Ovary (tissue), 9 donors: ENCODE measurements around the gene TMPRSS3. TPM values are rescaled to one million over a fixed set of nuclear protein-coding genes. Genes with fewer than 3 reads are reported as not detected.

ENCODE experiments used
- DNase-seq, 5 donors: peaks; one replicate each; pipeline ENCODE4 v3.0.0-alpha.2; 2019 to 2020
- H3K27ac ChIP-seq, 2 donors: fragments of 200-600 bp; one replicate each; pipeline versions ENCODE4 v1.5.1 to v1.8.0; 2019 to 2022
- H3K27me3 ChIP-seq: fragments of 200-600 bp; one replicate; pipeline ENCODE4 v1.8.0; 2022
- H3K36me3 ChIP-seq: fragments of 200-600 bp; sonication (generic); one replicate; pipeline ENCODE4 v1.5.1; 2019
- H3K4me1 ChIP-seq: one replicate; pipeline ENCODE4 v1.8.1; 2013; ENCODE audit warnings: mild to moderate bottlenecking, moderate library complexity; ENCODE audit not compliant: insufficient read depth
- H3K4me3 ChIP-seq: fragments of 200-600 bp; sonication (generic); one replicate; pipeline ENCODE4 v1.5.1; 2017
- H3K9me3 ChIP-seq, 2 donors: fragments of 200-600 bp in 1 of 2; sonication (generic) in 1 of 2; one replicate each; pipeline versions ENCODE4 v1.5.1 to v1.8.1; 2013 to 2019; ENCODE audit warnings: mild to moderate bottlenecking in 1 of 2, moderate library complexity in 1 of 2
- CTCF ChIP-seq, 3 donors: fragments of 450-650 bp in 2 of 3; fragments of 200-600 bp in 1 of 3; IDR thresholded peaks; one replicate each; pipeline versions ENCODE4 v1.5.1 to v1.8.0; 2016 to 2022; ENCODE audit warnings: antibody characterized with exemption in 3 of 3, mild to moderate bottlenecking in 1 of 3
- EP300 ChIP-seq: sonication (generic); formaldehyde crosslinking; IDR thresholded peaks from one replicate; pipeline ENCODE4 v1.6.1; 2017; ENCODE audit warnings: antibody characterized with exemption
- POLR2A ChIP-seq: fragments of 450-650 bp; IDR thresholded peaks from one replicate; pipeline ENCODE4 v1.6.1; 2017; ENCODE audit warnings: antibody characterized with exemption, mild to moderate bottlenecking, moderate library complexity
- WGBS, 3 donors: extraction: QIAGEN DNeasy Blood & Tissue Kit in 1 of 3; methylation state at CpG; one replicate each; pipeline versions ENCODE4 v1.1.5 to v1.1.7; 2013 to 2017; 5-methylcytosine and 5-hydroxymethylcytosine counted together
- intact Hi-C, 4 donors: fragments of 100-400 bp; cut with DNase I; formaldehyde crosslinking; loops; one replicate each; pipeline versions ENCODE4 v1.11.0 to v1.15.1; 2022 to 2023
- polyA plus RNA-seq, 2 donors: library from polyadenylated mRNA; stranded (reverse); fragments of 200-250 nt in 1 of 2; fragments of 350-450 nt in 1 of 2; fragmentation: Illumina TruSeq in 1 of 2; extraction: RNeasy Lipid Tissue Mini Kit (QIAGEN cat#74804) in 1 of 2; gene quantifications; one replicate each; pipeline ENCODE4 v1.2.3, GENCODE V29; 2013 to 2014
- total RNA-seq, 7 donors: library from RNA; depleted of rRNA in 2 of 7; stranded (reverse); fragments of >200 nt in 2 of 7; fragmentation: NEBNext Ultra II Directional in 3 of 7; extraction: Animal tissue kit (Norgen Biotek cat#: 25700) in 3 of 7; gene quantifications; one replicate each; pipeline versions ENCODE4 v1.1.0 to v1.2.4, GENCODE V29; 2016 to 2023
- donor health status: DM: no; HTN: no; CAD: no; lungs with moderate emphysema.
- donor health status: DM: no; HTN: no; CAD: no.
- donor health status: Bipolar disorder and iron deficiency.
- donor health status: DM: yes; HTN: yes; CAD: no.
- donor health status: DM: no; HTN: no; CAD: no.
- donor health status: DM: yes; HTN: yes; CAD: no.

TMPRSS3 gene
- total and polyA plus RNA-seq, 9 donors, result 0.07 to 28.6 (median 1.4) TPM; not detected in 2

- TF ChIP-seq EP300 (no peak), POLR2A (no peak), CTCF (IDR thresholded peaks at IDR 0.05) (no peak)
- no peaks in the 10 kb centered on the region for H3K9me3 ChIP-seq
- no peaks in the 10 kb centered on the region for H3K36me3 ChIP-seq
- H3K4me1 ChIP-seq, result no peaks in the 10 kb centered on the region
- H3K27me3 ChIP-seq, result no peaks in the 10 kb centered on the region
- H3K4me3 ChIP-seq, result no peak overlapping the region
- DNase-seq, result no peak
- WGBS, 3 donors, result 5 to 8% (median 8%) methylated on average over 10 of the region's 10 CpGs
- intact Hi-C loops, result no loop called here
- H3K27ac ChIP-seq, result no peak overlapping the region
Measured at GRCh38 chr21:42336054-42336453, 59.8 kb downstream of the TMPRSS3 start.

- TF ChIP-seq CTCF (IDR thresholded peaks at IDR 0.05) (no peak), EP300 (no peak), POLR2A (no peak)
- Histone ChIP-seq H3K27ac (no peak overlapping the region), H3K9me3 (peaks cover 0 to 5% of the 10 kb centered on the region in 2 donors), H3K4me3 (no peak overlapping the region), H3K4me1 (no peaks in the 10 kb centered on the region), H3K27me3 (no peaks in the 10 kb centered on the region), H3K36me3 (no peaks in the 10 kb centered on the region)
- WGBS, 3 donors, result 48 to 73% (median 68%) methylated on average over 5 of the region's 5 CpGs
- DNase-seq, result no peak
- intact Hi-C loops, result no loop called here
Measured at GRCh38 chr21:42332557-42333317, 63.1 kb downstream of the TMPRSS3 start.

GRCh38 chr21:42331660-42332059 lies 64.2 kb downstream of the TMPRSS3 start:
- no peak overlapping the region for H3K27ac ChIP-seq
- intact Hi-C loops, result no loop called here
- H3K27me3 ChIP-seq, result no peaks in the 10 kb centered on the region
- H3K4me1 ChIP-seq, result no peaks in the 10 kb centered on the region
- peaks cover 0 to 5% of the 10 kb centered on the region in 2 donors for H3K9me3 ChIP-seq
- DNase-seq, result no peak
- TF ChIP-seq EP300 (no peak), POLR2A (no peak), CTCF (IDR thresholded peaks at IDR 0.05) (no peak)
- H3K4me3 ChIP-seq, result no peak overlapping the region
- H3K36me3 ChIP-seq, result no peaks in the 10 kb centered on the region

- no peak overlapping the region for H3K27ac ChIP-seq
- H3K4me3 ChIP-seq, result no peak overlapping the region
- peaks cover 0 to 5% of the 10 kb centered on the region in 2 donors for H3K9me3 ChIP-seq
- H3K36me3 ChIP-seq, result no peaks in the 10 kb centered on the region
- DNase-seq, result no peak
- intact Hi-C loops, result no loop called here
- no peaks in the 10 kb centered on the region for H3K4me1 ChIP-seq
- H3K27me3 ChIP-seq, result no peaks in the 10 kb centered on the region
- TF ChIP-seq EP300 (no peak), POLR2A (no peak), CTCF (IDR thresholded peaks at IDR 0.05) (no peak)
- 82 to 88% (median 88%) methylated on average over 4 of the region's 4 CpGs for WGBS, 3 donors
Measured at GRCh38 chr21:42330380-42331371, 65.2 kb downstream of the TMPRSS3 start.
